HEK293 (cell line): ENCODE measurements around the gene CCM2L.

Experiments used
- FEZF1 ChIP-seq: fragments of 450-650 bp; formaldehyde crosslinking; IDR thresholded peaks from 2 replicates; pipeline ENCODE4 v1.5.1; 2016; ENCODE audit warnings: missing biosample characterization, missing genetic modification characterization
- SP2 ChIP-seq: fragments of 450-650 bp; formaldehyde crosslinking; IDR thresholded peaks from 2 replicates; pipeline ENCODE4 v1.5.1; 2016; ENCODE audit warnings: missing biosample characterization, missing genetic modification characterization
- ZBTB20 ChIP-seq: fragments of 450-650 bp; formaldehyde crosslinking; IDR thresholded peaks from 2 replicates; pipeline ENCODE4 v1.5.1; 2016; ENCODE audit warnings: missing biosample characterization, missing genetic modification characterization
- ZEB2 ChIP-seq: fragments of 450-650 bp; formaldehyde crosslinking; IDR thresholded peaks from 2 replicates; pipeline ENCODE4 v1.5.1; 2016; ENCODE audit warnings: missing biosample characterization, missing genetic modification characterization
- ZNF274 ChIP-seq, 2 experiments: fragments of 200-500 bp in 1 of 2; fragments of 450-650 bp in 1 of 2; sonication (Bioruptor generic) in 1 of 2; formaldehyde crosslinking in 1 of 2; IDR thresholded peaks; 2 replicates each; pipeline versions ENCODE4 v1.5.1 to v1.6.1; 2014 to 2016; ENCODE audit warnings: borderline replicate concordance in 1 of 2, inconsistent platforms in 1 of 2, low read length in 1 of 2, missing biosample characterization in 1 of 2, missing genetic modification characterization in 1 of 2
- ZNF292 ChIP-seq: fragments of 450-650 bp; formaldehyde crosslinking; IDR thresholded peaks from 2 replicates; pipeline ENCODE4 v1.5.1; 2016; ENCODE audit warnings: low read depth, missing biosample characterization, missing genetic modification characterization, borderline replicate concordance
- ZNF37A ChIP-seq: fragments of 450-650 bp; IDR thresholded peaks from 2 replicates; pipeline ENCODE4 v1.5.1; 2018; ENCODE audit warnings: missing biosample characterization, missing genetic modification characterization
- TF ChIP-seq, protein P1 (sequence below): fragments of 450-650 bp; formaldehyde crosslinking; IDR thresholded peaks from 2 replicates; pipeline ENCODE4 v1.5.1; 2016; ENCODE audit warnings: missing biosample characterization, missing genetic modification characterization

- TF ChIP-seq, protein P1, sequence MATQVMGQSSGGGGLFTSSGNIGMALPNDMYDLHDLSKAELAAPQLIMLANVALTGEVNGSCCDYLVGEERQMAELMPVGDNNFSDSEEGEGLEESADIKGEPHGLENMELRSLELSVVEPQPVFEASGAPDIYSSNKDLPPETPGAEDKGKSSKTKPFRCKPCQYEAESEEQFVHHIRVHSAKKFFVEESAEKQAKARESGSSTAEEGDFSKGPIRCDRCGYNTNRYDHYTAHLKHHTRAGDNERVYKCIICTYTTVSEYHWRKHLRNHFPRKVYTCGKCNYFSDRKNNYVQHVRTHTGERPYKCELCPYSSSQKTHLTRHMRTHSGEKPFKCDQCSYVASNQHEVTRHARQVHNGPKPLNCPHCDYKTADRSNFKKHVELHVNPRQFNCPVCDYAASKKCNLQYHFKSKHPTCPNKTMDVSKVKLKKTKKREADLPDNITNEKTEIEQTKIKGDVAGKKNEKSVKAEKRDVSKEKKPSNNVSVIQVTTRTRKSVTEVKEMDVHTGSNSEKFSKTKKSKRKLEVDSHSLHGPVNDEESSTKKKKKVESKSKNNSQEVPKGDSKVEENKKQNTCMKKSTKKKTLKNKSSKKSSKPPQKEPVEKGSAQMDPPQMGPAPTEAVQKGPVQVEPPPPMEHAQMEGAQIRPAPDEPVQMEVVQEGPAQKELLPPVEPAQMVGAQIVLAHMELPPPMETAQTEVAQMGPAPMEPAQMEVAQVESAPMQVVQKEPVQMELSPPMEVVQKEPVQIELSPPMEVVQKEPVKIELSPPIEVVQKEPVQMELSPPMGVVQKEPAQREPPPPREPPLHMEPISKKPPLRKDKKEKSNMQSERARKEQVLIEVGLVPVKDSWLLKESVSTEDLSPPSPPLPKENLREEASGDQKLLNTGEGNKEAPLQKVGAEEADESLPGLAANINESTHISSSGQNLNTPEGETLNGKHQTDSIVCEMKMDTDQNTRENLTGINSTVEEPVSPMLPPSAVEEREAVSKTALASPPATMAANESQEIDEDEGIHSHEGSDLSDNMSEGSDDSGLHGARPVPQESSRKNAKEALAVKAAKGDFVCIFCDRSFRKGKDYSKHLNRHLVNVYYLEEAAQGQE (tag by site-specific recombination): no peak
- TF ChIP-seq FEZF1 (tag by site-specific recombination) (no peak), SP2 (tag by site-specific recombination) (no peak), ZEB2 (no peak), ZBTB20 (tag by site-specific recombination) (no peak), ZNF37A (tag by site-specific recombination) (no peak), ZNF274 (IDR thresholded peaks at IDR 0.05; ENCODE audit: low read length) (no peak), ZNF274 (tag by site-specific recombination; IDR thresholded peaks at IDR 0.05; ENCODE audit: borderline replicate concordance) (no peak), ZNF292 (tag by site-specific recombination) (no peak)
Measured at GRCh38 chr20:31991339-31991705, 18.9 kb upstream of the CCM2L start.
